ENCODE data around the gene CYP46A1.

The CYP46A1 gene

DNA sequence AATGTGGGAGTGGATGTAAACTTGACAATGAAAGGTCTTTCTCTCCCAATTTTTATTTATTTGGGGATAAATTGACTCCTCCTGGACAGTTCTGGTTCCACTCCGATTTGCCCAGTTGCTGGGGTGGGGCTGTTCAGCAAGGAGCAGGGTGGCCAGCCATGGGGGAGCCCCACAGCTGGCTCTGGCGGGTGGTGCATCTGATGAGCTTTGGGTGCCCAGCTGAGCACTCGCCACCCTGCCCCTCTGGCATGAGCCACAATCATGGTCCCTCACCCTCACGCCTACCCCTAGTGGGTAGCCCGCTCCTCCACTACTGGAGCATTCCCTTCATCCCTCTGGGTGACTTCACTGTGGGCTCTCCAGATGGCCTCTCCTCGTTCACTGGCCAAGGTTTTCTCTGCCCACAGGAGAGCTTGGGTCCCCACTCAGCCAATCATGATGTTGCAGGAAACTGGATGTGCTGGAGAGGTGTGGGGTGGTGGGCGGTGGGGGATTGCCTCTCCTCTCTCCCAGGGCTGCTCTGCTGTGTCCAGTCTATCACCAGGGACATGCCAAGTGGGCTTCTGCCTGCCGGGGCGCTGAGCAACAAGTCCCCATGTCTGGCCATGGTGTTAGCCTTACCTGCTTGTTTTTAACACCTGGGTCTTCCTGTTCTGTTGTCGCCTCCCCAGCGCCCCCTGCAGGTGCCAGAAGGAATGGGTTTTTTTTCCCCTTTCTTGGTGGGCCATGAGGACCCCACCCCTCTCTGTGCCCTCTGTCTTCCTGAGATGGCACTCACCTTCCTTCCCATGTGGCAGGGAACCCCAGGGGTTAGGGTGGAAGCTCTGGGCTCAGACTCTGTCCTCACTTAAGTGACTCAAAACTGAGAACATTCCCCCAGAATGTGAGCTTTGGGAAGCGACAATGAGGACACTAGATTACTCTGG, 3.4 kb downstream of the CYP46A1 start:
- DNase-seq (ENCODE audit: low spot score): no peak
- no peak overlapping the region for H3K27ac ChIP-seq
- ChIA-PET POLR2A (ENCODE audit: low non-redundant PET) (no interaction called here), CTCF (interaction anchor here (0.6 to 1.3 kb wide), 8 partner anchors 9 to 166 kb away, joined by 3 to 8 read pairs (median 4); no protein-coding TSS in a partner anchor)
- TF ChIP-seq CTCF (conservative IDR thresholded peaks at IDR 0.05; ENCODE audit: low read depth): peak; percentile 69

DNA sequence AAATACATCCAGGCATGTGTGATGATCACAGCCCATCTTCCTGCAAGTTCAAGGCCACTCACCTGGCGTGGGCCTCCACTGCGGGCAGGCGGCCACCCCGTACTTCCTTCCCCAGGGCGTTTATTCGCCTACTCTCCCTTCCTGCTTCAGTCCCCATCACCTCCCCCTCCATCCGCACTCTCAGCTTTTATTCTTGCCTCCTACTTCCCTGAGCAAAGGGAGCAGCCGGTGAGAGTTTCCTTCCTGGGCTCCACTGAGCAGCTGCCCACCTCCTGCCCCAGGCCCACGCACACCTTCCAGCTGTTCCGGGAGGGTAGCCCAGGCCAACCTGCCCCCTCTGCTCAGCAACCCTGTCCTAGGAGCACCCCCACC, 4.1 kb downstream of the CYP46A1 start:
- no peak for DNase-seq (ENCODE audit: low spot score)
- no peak overlapping the region for H3K27ac ChIP-seq
- ChIA-PET POLR2A (ENCODE audit: low non-redundant PET) (no interaction called here), CTCF (interaction anchor here (0.5 to 1.3 kb wide), 9 partner anchors 8 to 295 kb away, joined by 3 to 8 read pairs (median 4); no protein-coding TSS in a partner anchor)
- no peak for TF ChIP-seq CTCF (conservative IDR thresholded peaks at IDR 0.05; ENCODE audit: low read depth)

GRCh38 chr14:99688629-99689028, 4.5 kb downstream of the CYP46A1 start:
- no peak for DNase-seq (ENCODE audit: low spot score)
- ChIA-PET POLR2A (ENCODE audit: low non-redundant PET) (no interaction called here), CTCF (interaction anchor here (0.5 to 1.3 kb wide), 6 partner anchors 8 to 296 kb away, joined by 3 to 8 read pairs (median 4); no protein-coding TSS in a partner anchor)
- no peak for TF ChIP-seq CTCF (conservative IDR thresholded peaks at IDR 0.05; ENCODE audit: low read depth)
- H3K27ac ChIP-seq: no peak overlapping the region

DNA sequence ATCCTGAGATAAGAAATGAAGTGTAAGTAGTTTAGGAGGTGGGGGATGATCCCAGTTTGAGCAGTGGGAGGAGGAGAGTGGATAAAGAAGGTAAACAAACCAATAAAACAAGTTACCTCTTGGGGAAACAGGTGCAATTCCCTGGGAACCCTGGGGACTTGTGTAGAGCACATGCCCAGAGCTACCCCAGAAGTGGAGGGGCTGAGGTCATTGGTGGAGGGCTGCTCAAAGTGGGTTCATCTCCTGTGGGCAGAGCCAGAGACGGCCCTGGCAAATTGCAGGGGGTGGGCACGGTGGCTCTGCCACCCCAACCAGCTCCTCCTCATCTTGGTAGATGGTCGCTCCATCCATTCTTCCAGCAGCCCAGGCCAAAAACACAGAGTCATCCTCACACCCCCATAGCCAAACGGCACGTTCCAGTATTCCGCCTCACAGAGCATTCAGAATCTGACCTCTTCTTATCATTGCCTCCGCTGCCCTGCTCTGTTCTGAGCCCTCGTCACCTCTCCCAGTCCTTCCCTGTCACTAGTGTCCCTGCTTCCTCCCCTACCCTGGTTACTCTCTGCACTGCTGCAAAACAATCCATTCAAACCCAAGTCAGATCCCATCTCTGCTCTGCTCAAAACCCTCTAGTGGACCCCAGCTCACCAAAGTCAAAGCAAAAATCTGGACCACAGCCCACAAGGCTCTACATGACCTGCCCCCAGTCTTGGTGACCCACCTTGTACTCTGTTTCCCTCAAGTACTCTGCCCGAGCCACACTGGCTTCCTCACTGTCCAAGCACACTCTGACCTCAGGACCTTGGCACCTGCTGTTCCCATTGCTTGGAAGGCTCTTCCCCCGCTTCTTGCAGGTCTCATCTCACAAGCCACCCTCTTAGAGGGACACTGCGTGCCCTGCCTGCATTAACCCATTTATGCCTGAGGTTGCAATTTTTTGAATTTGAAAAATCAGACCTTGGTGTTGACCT, 5.5 kb downstream of the CYP46A1 start:
- ChIA-PET CTCF (no interaction called here), POLR2A (ENCODE audit: low non-redundant PET) (no interaction called here)
- TF ChIP-seq CTCF (conservative IDR thresholded peaks at IDR 0.05; ENCODE audit: low read depth): no peak
- no peak for DNase-seq (ENCODE audit: low spot score)
- H3K27ac ChIP-seq: no peak overlapping the region

DNA sequence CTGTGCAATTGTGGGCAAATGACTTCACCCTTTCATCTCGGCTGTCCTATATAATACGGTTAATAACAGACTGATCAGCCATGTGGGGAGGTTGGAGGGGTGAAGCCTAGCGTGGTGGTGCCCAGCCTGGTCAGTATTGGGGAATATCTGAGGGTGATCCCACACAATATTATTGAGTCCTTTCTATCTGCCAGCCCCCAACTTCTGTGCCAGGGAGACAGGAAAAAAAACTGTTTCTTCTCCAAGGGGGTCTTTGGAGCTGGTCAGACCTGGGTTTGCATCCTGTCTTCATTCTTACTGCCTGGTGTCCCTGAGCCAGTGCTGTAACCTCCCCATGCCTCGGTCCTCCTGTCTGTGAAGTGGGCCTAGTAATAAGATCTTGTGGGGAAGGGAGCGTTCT, 6.5 kb downstream of the CYP46A1 start:
- no peak for TF ChIP-seq CTCF (conservative IDR thresholded peaks at IDR 0.05; ENCODE audit: low read depth)
- H3K27ac ChIP-seq: no peak overlapping the region
- DNase-seq (ENCODE audit: low spot score): no peak
- CTCF ChIA-PET: interaction anchor here (0.6 kb wide), 1 partner anchor 168 kb away, joined by 4 read pairs; no protein-coding TSS in a partner anchor
- POLR2A ChIA-PET (ENCODE audit: low non-redundant PET): no interaction called here

Measured in RWPE1 (cell line).